WTC11 (cell line): ENCODE data around the gene CCSER2. TPM values are rescaled to one million over a fixed set of nuclear protein-coding genes. Genes with fewer than 3 reads are reported as not detected.
"Not testable (repeated sequence)": the region's sequence is repeated elsewhere in the genome, so short reads cannot be mapped to it uniquely, and the experiment has no call there.

Experiments
- ATAC-seq: fragments of 200-7000 bp; cut with Tn5 transposase; 2 replicates; pipeline ENCODE4 v1.10.0; 2021; ENCODE audit warnings: mild to moderate bottlenecking, moderate library complexity
- CTCF ChIA-PET: fragments of 300-600 bp; sonication (Branson Sonifier 250); formaldehyde crosslinking; loops from one replicate; lab custom pipeline; 2021; ENCODE audit warnings: antibody characterized with exemption; lab: Charles Lee
- POLR2A ChIA-PET: fragments of 350-600 bp; sonication (Branson Sonifier 250); formaldehyde crosslinking; loops from one replicate; lab custom pipeline; 2021; ENCODE audit warnings: antibody characterized with exemption; lab: Charles Lee
- DNase-seq: peaks from one replicate; pipeline ENCODE4 v3.0.0; 2021; ENCODE audit warnings: low spot score
- H3K27ac Mint-ChIP-seq: 2 replicates; pipeline ENCODE4 v1.8.0; 2021; ENCODE audit warnings: mixed read lengths
- H3K27me3 Mint-ChIP-seq: 2 replicates; pipeline ENCODE4 v1.8.0; 2021; ENCODE audit warnings: low read depth, mild to moderate bottlenecking, moderate library complexity, mixed read lengths
- H3K36me3 Mint-ChIP-seq: 2 replicates; pipeline ENCODE4 v1.8.0; 2021; ENCODE audit warnings: mixed read lengths
- H3K4me1 Mint-ChIP-seq: 2 replicates; pipeline ENCODE4 v1.8.0; 2022; ENCODE audit warnings: mixed read lengths
- H3K4me3 Mint-ChIP-seq: 2 replicates; pipeline ENCODE4 v1.8.0; 2021; ENCODE audit warnings: mild to moderate bottlenecking, moderate library complexity, mixed read lengths
- H3K9me3 Mint-ChIP-seq: 2 replicates; pipeline ENCODE4 v1.8.0; 2021; ENCODE audit warnings: mixed read lengths
- CREB1 ChIP-seq: sonication (generic); formaldehyde crosslinking; IDR thresholded peaks from 2 replicates; pipeline ENCODE4 v1.8.0; 2023; ENCODE audit warnings: mild to moderate bottlenecking, missing genetic modification reagents
- ESRRA ChIP-seq: sonication (generic); formaldehyde crosslinking; IDR thresholded peaks from 2 replicates; pipeline ENCODE4 v1.8.1; 2022; ENCODE audit warnings: mild to moderate bottlenecking, missing genetic modification reagents, borderline replicate concordance
- ETV6 ChIP-seq: sonication (generic); formaldehyde crosslinking; IDR thresholded peaks from 2 replicates; pipeline ENCODE4 v1.8.1; 2022; ENCODE audit warnings: mild to moderate bottlenecking, missing genetic modification reagents
- FOXK1 ChIP-seq: sonication (generic); formaldehyde crosslinking; IDR thresholded peaks from 2 replicates; pipeline ENCODE4 v1.8.0; 2022; ENCODE audit warnings: mild to moderate bottlenecking, moderate library complexity, missing genetic modification reagents
- MYBL2 ChIP-seq: sonication (generic); formaldehyde crosslinking; IDR thresholded peaks from 2 replicates; pipeline ENCODE4 v1.8.1; 2023; ENCODE audit warnings: mild to moderate bottlenecking, moderate library complexity, missing genetic modification reagents
- NR1H2 ChIP-seq: sonication (generic); formaldehyde crosslinking; IDR thresholded peaks from 2 replicates; pipeline ENCODE4 v1.9.0; 2021; ENCODE audit warnings: mild to moderate bottlenecking, moderate library complexity, missing genetic modification reagents
- NR3C1 ChIP-seq: sonication (generic); formaldehyde crosslinking; conservative IDR thresholded peaks from 2 replicates; pipeline ENCODE4 v1.8.1; 2023; ENCODE audit warnings: low read depth, mild to moderate bottlenecking, missing genetic modification reagents
- OVOL2 ChIP-seq: fragments of 250-450 bp; sonication (Bioruptor Pico); IDR thresholded peaks from 2 replicates; pipeline ENCODE4 v1.9.0; 2021; ENCODE audit warnings: mild to moderate bottlenecking, borderline replicate concordance
- PRRX2 ChIP-seq: fragments of 250-450 bp; sonication (Bioruptor Pico); IDR thresholded peaks from 2 replicates; pipeline ENCODE4 v1.8.0; 2021; ENCODE audit warnings: mild to moderate bottlenecking
- TEAD4 ChIP-seq: sonication (generic); formaldehyde crosslinking; IDR thresholded peaks from 2 replicates; pipeline ENCODE4 v1.8.0; 2022; ENCODE audit warnings: mild to moderate bottlenecking, missing genetic modification reagents
- ZBTB21 ChIP-seq: sonication (generic); formaldehyde crosslinking; IDR thresholded peaks from 2 replicates; pipeline ENCODE4 v1.8.1; 2023; ENCODE audit warnings: mild to moderate bottlenecking, missing genetic modification reagents, borderline replicate concordance
- ZNF121 ChIP-seq: sonication (generic); formaldehyde crosslinking; IDR thresholded peaks from 2 replicates; pipeline ENCODE4 v1.8.0; 2023; ENCODE audit warnings: missing genetic modification reagents
- ZNF232 ChIP-seq: sonication (generic); formaldehyde crosslinking; IDR thresholded peaks from 2 replicates; pipeline ENCODE4 v1.8.0; 2022; ENCODE audit warnings: mild to moderate bottlenecking, missing genetic modification reagents
- ZNF423 ChIP-seq: fragments of 250-450 bp; sonication (Bioruptor Pico); IDR thresholded peaks from 2 replicates; pipeline ENCODE4 v2.1.2; 2022; ENCODE audit warnings: mild to moderate bottlenecking, moderate library complexity
- ZNF671 ChIP-seq: fragments of 250-450 bp; sonication (Bioruptor Pico); IDR thresholded peaks from 2 replicates; pipeline ENCODE4 v1.8.0; 2021; ENCODE audit warnings: mild to moderate bottlenecking
- total RNA-seq: library from RNA; stranded (reverse); gene quantifications from 3 replicates; pipeline ENCODE4 v1.2.3, GENCODE V29; 2021
- TF ChIP-seq, protein P1 (sequence below): sonication (generic); formaldehyde crosslinking; conservative IDR thresholded peaks from 2 replicates; pipeline ENCODE4 v1.8.1; 2022; ENCODE audit warnings: mild to moderate bottlenecking, missing genetic modification reagents
- TF ChIP-seq, protein P2 (sequence below): sonication (generic); formaldehyde crosslinking; IDR thresholded peaks from 2 replicates; pipeline ENCODE4 v1.8.0; 2022; ENCODE audit warnings: mild to moderate bottlenecking, missing genetic modification reagents
- TF ChIP-seq, protein P3 (sequence below): sonication (generic); formaldehyde crosslinking; IDR thresholded peaks from 2 replicates; pipeline ENCODE4 v1.8.1; 2022; ENCODE audit warnings: mild to moderate bottlenecking, moderate library complexity, missing genetic modification reagents
- TF ChIP-seq, protein P4 (sequence below): sonication (generic); formaldehyde crosslinking; IDR thresholded peaks from 2 replicates; pipeline ENCODE4 v1.8.0; 2023; ENCODE audit warnings: missing genetic modification reagents
- TF ChIP-seq, protein P5 (sequence below): sonication (generic); formaldehyde crosslinking; IDR thresholded peaks from 2 replicates; pipeline ENCODE4 v1.8.1; 2023; ENCODE audit warnings: mild to moderate bottlenecking, missing genetic modification reagents, moderate library complexity
- TF ChIP-seq, protein P6 (sequence below): sonication (generic); formaldehyde crosslinking; IDR thresholded peaks from 2 replicates; pipeline ENCODE4 v1.8.1; 2022; ENCODE audit warnings: mild to moderate bottlenecking, missing genetic modification reagents, moderate library complexity, borderline replicate concordance
- TF ChIP-seq, protein P7 (sequence below): sonication (generic); formaldehyde crosslinking; IDR thresholded peaks from 2 replicates; pipeline ENCODE4 v1.8.1; 2022; ENCODE audit warnings: low read depth, mild to moderate bottlenecking, moderate library complexity, missing genetic modification reagents, borderline replicate concordance
- TF ChIP-seq, protein P8 (sequence below): sonication (generic); formaldehyde crosslinking; IDR thresholded peaks from 2 replicates; pipeline ENCODE4 v1.8.0; 2023; ENCODE audit warnings: missing genetic modification reagents, mild to moderate bottlenecking, borderline replicate concordance
- TF ChIP-seq, protein P9 (sequence below): sonication (generic); formaldehyde crosslinking; IDR thresholded peaks from 2 replicates; pipeline ENCODE4 v1.8.0; 2022; ENCODE audit warnings: mild to moderate bottlenecking, missing genetic modification reagents

Gene CCSER2
- total RNA-seq, 1 experiment from 2014 or later: 30.6 TPM

DNA sequence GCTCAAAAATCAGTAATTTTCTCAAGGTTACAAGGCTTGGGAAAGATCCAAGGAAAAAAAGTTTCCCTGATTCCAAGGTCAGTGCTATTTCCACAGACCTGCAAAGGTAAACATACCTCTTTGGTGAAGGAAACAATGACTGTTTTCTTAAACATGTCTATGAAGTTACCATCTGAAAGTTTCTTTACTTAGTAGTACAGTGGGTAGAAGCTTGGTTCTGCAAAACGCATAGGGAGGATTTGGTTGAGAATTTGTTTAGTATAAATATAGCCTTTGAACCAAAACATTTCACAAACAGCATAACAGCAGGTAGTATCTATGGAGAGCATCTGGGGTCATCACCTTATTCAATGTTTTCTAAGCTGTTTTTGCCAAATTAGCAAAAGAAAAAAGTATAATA, 169.6 kb downstream of the CCSER2 start:
- peaks cover under 1% of the 10 kb centered on the region; the same call in 1 of the 2 replicates for H3K9me3 Mint-ChIP-seq
- H3K4me3 Mint-ChIP-seq: no peak overlapping the region
- POLR2A ChIA-PET: no interaction called here
- CTCF ChIA-PET: no interaction called here
- TF ChIP-seq, protein P1, sequence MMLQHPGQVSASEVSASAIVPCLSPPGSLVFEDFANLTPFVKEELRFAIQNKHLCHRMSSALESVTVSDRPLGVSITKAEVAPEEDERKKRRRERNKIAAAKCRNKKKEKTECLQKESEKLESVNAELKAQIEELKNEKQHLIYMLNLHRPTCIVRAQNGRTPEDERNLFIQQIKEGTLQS (CRISPR knock-in tag): no peak
- TF ChIP-seq ZNF232 (CRISPR knock-in tag) (no peak), ZBTB21 (CRISPR knock-in tag) (no peak), NR3C1 (CRISPR knock-in tag) (no peak), MYBL2 (CRISPR knock-in tag) (no peak), PRRX2 (CRISPR knock-in tag) (no peak), ZNF121 (CRISPR knock-in tag) (no peak), NR1H2 (no peak), TEAD4 (no peak), ESRRA (CRISPR knock-in tag) (no peak), OVOL2 (CRISPR knock-in tag) (no peak), CREB1 (CRISPR knock-in tag) (no peak), ZNF671 (CRISPR knock-in tag) (no peak)
- TF ChIP-seq, protein P2, sequence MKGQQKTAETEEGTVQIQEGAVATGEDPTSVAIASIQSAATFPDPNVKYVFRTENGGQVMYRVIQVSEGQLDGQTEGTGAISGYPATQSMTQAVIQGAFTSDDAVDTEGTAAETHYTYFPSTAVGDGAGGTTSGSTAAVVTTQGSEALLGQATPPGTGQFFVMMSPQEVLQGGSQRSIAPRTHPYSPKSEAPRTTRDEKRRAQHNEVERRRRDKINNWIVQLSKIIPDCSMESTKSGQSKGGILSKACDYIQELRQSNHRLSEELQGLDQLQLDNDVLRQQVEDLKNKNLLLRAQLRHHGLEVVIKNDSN (CRISPR knock-in tag): no peak
- TF ChIP-seq, protein P3, sequence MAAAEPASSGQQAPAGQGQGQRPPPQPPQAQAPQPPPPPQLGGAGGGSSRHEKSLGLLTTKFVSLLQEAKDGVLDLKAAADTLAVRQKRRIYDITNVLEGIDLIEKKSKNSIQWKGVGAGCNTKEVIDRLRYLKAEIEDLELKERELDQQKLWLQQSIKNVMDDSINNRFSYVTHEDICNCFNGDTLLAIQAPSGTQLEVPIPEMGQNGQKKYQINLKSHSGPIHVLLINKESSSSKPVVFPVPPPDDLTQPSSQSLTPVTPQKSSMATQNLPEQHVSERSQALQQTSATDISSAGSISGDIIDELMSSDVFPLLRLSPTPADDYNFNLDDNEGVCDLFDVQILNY (CRISPR knock-in tag): no peak
- TF ChIP-seq, protein P4, sequence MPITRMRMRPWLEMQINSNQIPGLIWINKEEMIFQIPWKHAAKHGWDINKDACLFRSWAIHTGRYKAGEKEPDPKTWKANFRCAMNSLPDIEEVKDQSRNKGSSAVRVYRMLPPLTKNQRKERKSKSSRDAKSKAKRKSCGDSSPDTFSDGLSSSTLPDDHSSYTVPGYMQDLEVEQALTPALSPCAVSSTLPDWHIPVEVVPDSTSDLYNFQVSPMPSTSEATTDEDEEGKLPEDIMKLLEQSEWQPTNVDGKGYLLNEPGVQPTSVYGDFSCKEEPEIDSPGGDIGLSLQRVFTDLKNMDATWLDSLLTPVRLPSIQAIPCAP (CRISPR knock-in tag): no peak
- TF ChIP-seq, protein P5, sequence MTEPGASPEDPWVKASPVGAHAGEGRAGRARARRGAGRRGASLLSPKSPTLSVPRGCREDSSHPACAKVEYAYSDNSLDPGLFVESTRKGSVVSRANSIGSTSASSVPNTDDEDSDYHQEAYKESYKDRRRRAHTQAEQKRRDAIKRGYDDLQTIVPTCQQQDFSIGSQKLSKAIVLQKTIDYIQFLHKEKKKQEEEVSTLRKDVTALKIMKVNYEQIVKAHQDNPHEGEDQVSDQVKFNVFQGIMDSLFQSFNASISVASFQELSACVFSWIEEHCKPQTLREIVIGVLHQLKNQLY (CRISPR knock-in tag): no peak
- TF ChIP-seq, protein P6, sequence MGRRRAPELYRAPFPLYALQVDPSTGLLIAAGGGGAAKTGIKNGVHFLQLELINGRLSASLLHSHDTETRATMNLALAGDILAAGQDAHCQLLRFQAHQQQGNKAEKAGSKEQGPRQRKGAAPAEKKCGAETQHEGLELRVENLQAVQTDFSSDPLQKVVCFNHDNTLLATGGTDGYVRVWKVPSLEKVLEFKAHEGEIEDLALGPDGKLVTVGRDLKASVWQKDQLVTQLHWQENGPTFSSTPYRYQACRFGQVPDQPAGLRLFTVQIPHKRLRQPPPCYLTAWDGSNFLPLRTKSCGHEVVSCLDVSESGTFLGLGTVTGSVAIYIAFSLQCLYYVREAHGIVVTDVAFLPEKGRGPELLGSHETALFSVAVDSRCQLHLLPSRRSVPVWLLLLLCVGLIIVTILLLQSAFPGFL (CRISPR knock-in tag): no peak
- ATAC-seq (no peak), DNase-seq (no peak)
- no peaks in the 10 kb centered on the region for H3K27me3 Mint-ChIP-seq
- H3K4me1 Mint-ChIP-seq: peaks cover 38% of the 10 kb centered on the region
- no peak overlapping the region for H3K27ac Mint-ChIP-seq
- no peaks in the 10 kb centered on the region for H3K36me3 Mint-ChIP-seq

DNA sequence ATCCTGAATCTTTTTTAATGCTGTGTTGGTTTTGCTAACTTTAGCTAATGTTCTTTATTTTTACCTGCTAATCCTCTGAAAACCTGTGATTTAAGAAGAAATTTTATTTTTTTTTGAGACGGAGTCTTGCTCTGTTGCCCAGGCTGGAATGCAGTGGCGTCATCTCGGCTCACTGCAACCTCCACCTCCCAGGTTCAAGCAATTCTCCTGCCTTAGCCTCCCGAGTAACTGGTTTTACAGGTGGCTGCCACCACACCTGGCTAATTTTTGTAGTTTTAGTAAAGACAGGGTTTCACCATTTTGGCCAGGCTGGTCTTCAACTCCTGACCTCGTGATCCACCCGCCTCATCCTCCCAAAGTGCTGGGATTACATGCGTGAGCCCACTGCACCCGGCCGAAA, 170.7 kb downstream of the CCSER2 start:
- H3K27ac Mint-ChIP-seq, DNase-seq, ATAC-seq, H3K4me3 Mint-ChIP-seq, H3K9me3 Mint-ChIP-seq, H3K27me3 Mint-ChIP-seq, H3K36me3 Mint-ChIP-seq, POLR2A ChIA-PET: not testable (repeated sequence)
- TF ChIP-seq ZNF121 (CRISPR knock-in tag): peak; percentile 28; the same call in 1 of the 2 replicates
- peaks cover 31% of the 10 kb centered on the region for H3K4me1 Mint-ChIP-seq
- CTCF ChIA-PET: interaction anchor here (1.2 kb wide), 1 partner anchor 70 kb away, joined by 3 read pairs; no protein-coding TSS in a partner anchor

DNA sequence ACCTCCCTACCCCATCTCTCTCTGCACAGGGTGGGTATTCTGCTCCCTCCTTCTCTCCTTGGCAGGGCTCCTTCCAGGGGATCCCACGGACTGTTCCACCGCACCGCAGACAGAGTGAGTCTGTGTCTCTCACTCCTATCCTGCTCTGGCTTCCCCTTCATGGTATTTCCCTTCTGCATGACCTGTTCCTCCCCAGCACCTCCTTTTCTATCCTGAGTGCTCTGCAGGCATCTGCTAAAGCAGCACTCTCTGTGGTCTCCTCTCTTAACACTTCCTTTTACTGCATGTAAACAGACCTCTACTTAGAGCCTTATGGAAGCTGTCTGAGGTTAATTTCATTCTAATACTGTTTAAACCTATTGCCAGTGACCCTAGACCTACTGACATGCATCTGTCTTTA, 171.5 kb downstream of the CCSER2 start:
- H3K36me3 Mint-ChIP-seq: no peaks in the 10 kb centered on the region
- H3K9me3 Mint-ChIP-seq: no peaks in the 10 kb centered on the region
- peak overlapping the region; percentile 51 for H3K27ac Mint-ChIP-seq
- ATAC-seq (peak; percentile 97), DNase-seq (peak; percentile 26)
- ChIA-PET CTCF (no interaction called here), POLR2A (no interaction called here)
- TF ChIP-seq ZNF423 (no peak), ETV6 (CRISPR knock-in tag) (no peak), FOXK1 (CRISPR knock-in tag) (no peak)
- TF ChIP-seq, protein P7, sequence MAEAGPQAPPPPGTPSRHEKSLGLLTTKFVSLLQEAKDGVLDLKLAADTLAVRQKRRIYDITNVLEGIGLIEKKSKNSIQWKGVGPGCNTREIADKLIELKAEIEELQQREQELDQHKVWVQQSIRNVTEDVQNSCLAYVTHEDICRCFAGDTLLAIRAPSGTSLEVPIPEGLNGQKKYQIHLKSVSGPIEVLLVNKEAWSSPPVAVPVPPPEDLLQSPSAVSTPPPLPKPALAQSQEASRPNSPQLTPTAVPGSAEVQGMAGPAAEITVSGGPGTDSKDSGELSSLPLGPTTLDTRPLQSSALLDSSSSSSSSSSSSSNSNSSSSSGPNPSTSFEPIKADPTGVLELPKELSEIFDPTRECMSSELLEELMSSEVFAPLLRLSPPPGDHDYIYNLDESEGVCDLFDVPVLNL (CRISPR knock-in tag): no peak
- TF ChIP-seq, protein P8, sequence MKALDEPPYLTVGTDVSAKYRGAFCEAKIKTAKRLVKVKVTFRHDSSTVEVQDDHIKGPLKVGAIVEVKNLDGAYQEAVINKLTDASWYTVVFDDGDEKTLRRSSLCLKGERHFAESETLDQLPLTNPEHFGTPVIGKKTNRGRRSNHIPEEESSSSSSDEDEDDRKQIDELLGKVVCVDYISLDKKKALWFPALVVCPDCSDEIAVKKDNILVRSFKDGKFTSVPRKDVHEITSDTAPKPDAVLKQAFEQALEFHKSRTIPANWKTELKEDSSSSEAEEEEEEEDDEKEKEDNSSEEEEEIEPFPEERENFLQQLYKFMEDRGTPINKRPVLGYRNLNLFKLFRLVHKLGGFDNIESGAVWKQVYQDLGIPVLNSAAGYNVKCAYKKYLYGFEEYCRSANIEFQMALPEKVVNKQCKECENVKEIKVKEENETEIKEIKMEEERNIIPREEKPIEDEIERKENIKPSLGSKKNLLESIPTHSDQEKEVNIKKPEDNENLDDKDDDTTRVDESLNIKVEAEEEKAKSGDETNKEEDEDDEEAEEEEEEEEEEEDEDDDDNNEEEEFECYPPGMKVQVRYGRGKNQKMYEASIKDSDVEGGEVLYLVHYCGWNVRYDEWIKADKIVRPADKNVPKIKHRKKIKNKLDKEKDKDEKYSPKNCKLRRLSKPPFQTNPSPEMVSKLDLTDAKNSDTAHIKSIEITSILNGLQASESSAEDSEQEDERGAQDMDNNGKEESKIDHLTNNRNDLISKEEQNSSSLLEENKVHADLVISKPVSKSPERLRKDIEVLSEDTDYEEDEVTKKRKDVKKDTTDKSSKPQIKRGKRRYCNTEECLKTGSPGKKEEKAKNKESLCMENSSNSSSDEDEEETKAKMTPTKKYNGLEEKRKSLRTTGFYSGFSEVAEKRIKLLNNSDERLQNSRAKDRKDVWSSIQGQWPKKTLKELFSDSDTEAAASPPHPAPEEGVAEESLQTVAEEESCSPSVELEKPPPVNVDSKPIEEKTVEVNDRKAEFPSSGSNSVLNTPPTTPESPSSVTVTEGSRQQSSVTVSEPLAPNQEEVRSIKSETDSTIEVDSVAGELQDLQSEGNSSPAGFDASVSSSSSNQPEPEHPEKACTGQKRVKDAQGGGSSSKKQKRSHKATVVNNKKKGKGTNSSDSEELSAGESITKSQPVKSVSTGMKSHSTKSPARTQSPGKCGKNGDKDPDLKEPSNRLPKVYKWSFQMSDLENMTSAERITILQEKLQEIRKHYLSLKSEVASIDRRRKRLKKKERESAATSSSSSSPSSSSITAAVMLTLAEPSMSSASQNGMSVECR (CRISPR knock-in tag): no peak
- TF ChIP-seq, protein P9, sequence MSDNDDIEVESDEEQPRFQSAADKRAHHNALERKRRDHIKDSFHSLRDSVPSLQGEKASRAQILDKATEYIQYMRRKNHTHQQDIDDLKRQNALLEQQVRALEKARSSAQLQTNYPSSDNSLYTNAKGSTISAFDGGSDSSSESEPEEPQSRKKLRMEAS: no peak
- no peaks in the 10 kb centered on the region for H3K27me3 Mint-ChIP-seq
- H3K4me1 Mint-ChIP-seq: peaks cover 27% of the 10 kb centered on the region
- H3K4me3 Mint-ChIP-seq: no peak overlapping the region
